T-helper 1 cell (primary cell): ENCODE results near the gene ESPNL.
A peak's percentile ranks its signal among the peaks of the same experiment; 100 is the strongest.

ENCODE experiments used
- DNase-seq, 5 donors: peaks; one replicate each; pipeline ENCODE4 v3.0.0-alpha.2; 2012 to 2020

The ESPNL gene

GRCh38 chr2:238117199-238118154 is 17.3 kb downstream of the ESPNL start:
- DNase-seq: no peak

- peak in 1 of 5 donors; percentile 4 for DNase-seq
Observed at GRCh38 chr2:238119756-238120462, 19.8 kb downstream of the ESPNL start.

- peak in 1 of 5 donors; percentile 5 for DNase-seq
Observed at GRCh38 chr2:238120463-238121298, 20.5 kb downstream of the ESPNL start.

- peak in 1 of 5 donors; percentile 3 for DNase-seq
Observed at GRCh38 chr2:238121511-238122286, 21.6 kb downstream of the ESPNL start.

GRCh38 chr2:238122287-238123217 is 22.4 kb downstream of the ESPNL start:
- peak in 1 of 5 donors; percentile 3 for DNase-seq

- DNase-seq: peak in 1 of 5 donors; percentile 3
Observed at GRCh38 chr2:238123218-238123971, 23.3 kb downstream of the ESPNL start.

GRCh38 chr2:238123991-238124470 is 23.9 kb downstream of the ESPNL start:
- DNase-seq: peak in 1 of 5 donors; percentile 3

GRCh38 chr2:238124488-238125126 is 24.5 kb downstream of the ESPNL start:
- no peak for DNase-seq

- peak in 1 of 5 donors; percentile 4 for DNase-seq
Observed at GRCh38 chr2:238125127-238125885, 25.2 kb downstream of the ESPNL start.

- DNase-seq: no peak
Observed at GRCh38 chr2:238126338-238126737, 26.2 kb downstream of the ESPNL start.

- DNase-seq: no peak
Observed at GRCh38 chr2:238126775-238127164, 26.6 kb downstream of the ESPNL start.

GRCh38 chr2:238127165-238128060 is 27.3 kb downstream of the ESPNL start:
- DNase-seq: peak in 1 of 5 donors; percentile 3

- DNase-seq: peak in 1 of 5 donors; percentile 5
Observed at GRCh38 chr2:238128061-238128440, 27.9 kb downstream of the ESPNL start.

- DNase-seq: no peak
Observed at GRCh38 chr2:238128534-238129001, 28.4 kb downstream of the ESPNL start.

- peak in 1 of 5 donors; percentile 2 for DNase-seq
Observed at GRCh38 chr2:238129166-238130010, 29.2 kb downstream of the ESPNL start.

GRCh38 chr2:238130111-238130695 is 30.1 kb downstream of the ESPNL start:
- peak in 1 of 5 donors; percentile 6 for DNase-seq
